NOMO-1 treated with dmso at 0.1 percent for 144 hours (cell line): ENCODE results near the gene MALAT1.
"Not testable (repeated sequence)": the region's sequence is repeated elsewhere in the genome, so short reads cannot be mapped to it uniquely, and the experiment has no call there.

Experiments used
- DNase-seq: peaks from one replicate; lab custom pipeline; 2025; ENCODE audit not compliant: unreplicated experiment; lab: John Stamatoyannopoulos, UW

MALAT1 gene

DNA sequence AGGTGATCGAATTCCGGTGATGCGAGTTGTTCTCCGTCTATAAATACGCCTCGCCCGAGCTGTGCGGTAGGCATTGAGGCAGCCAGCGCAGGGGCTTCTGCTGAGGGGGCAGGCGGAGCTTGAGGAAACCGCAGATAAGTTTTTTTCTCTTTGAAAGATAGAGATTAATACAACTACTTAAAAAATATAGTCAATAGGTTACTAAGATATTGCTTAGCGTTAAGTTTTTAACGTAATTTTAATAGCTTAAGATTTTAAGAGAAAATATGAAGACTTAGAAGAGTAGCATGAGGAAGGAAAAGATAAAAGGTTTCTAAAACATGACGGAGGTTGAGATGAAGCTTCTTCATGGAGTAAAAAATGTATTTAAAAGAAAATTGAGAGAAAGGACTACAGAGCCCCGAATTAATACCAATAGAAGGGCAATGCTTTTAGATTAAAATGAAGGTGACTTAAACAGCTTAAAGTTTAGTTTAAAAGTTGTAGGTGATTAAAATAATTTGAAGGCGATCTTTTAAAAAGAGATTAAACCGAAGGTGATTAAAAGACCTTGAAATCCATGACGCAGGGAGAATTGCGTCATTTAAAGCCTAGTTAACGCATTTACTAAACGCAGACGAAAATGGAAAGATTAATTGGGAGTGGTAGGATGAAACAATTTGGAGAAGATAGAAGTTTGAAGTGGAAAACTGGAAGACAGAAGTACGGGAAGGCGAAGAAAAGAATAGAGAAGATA is at the start of gene MALAT1:
Gene MALAT1, plus strand, starts transcription at position 69 of the 736 bp plus-strand sequence.
- DNase-seq: peak; percentile 87

GRCh38 chr11:65451301-65451700 is 47.5 kb upstream of the MALAT1 start:
- DNase-seq: not testable (repeated sequence)

- DNase-seq: not testable (repeated sequence)
Observed at GRCh38 chr11:65452259-65452658, 46.6 kb upstream of the MALAT1 start.

- no peak for DNase-seq
Observed at GRCh38 chr11:65452806-65453490, 45.9 kb upstream of the MALAT1 start.

- no peak for DNase-seq
Observed at GRCh38 chr11:65454311-65454695, 44.5 kb upstream of the MALAT1 start.

GRCh38 chr11:65454696-65455456 is 44.0 kb upstream of the MALAT1 start:
- peak; percentile 79 for DNase-seq

DNA sequence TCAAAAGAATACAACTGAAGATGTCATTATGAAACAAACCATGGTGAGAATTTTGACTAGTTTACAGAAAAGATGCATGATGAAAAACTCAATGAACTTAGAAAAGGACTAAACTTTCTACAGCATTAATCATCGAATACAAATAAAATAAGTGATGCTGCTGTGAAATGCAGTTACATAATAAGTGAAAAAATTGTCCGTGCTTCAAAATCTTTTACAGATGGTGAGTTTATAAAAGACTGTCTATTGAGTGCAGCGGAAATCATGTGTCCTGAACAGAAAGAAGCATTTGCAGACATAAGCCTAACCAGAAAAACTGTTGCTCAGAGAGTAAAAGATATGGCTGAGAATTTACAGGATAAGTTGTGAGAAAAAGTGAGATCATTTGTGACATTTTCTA is 42.4 kb upstream of the MALAT1 start:
- DNase-seq: no peak

GRCh38 chr11:65459552-65459951 is 39.3 kb upstream of the MALAT1 start:
- DNase-seq: no peak

DNA sequence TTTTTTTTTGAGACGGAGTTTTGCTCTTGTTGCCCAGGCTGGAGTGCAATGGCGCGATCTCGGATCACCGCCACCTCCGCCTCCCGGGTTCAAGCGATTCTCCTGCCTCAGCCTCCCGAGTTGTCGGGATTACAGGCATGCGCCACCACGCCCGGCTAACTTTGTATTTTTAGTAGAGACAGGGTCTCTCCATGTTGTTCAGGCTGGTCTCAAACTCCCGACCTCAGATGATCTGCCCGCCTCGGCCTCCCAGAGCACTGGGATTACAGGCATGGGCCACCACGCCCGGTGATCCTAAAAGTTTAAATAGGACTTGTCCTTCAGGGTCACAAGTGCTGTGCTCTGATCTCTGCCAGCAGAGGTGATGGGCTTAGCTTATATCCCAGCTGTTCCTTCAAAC is 33.4 kb upstream of the MALAT1 start:
- not testable (repeated sequence) for DNase-seq

DNA sequence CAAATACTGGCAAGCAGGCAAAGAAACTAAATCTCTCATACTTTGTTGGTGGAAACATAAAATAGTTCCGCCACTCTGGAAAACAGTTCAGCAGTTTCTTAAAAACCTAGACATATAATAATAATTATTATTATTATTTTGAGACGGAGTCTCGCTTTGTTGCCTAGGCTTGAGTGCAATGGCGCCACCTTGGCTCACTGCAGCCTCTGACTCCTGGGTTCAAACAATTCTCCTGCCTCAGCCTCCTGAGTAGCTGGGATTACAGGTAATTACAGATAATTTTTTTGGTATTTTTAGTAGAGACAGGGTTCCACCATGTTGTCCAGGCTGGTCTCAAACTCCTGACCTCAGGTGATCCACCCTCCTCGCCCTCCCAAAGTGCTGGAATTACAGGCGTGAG is 31.5 kb upstream of the MALAT1 start:
- DNase-seq: not testable (repeated sequence)

- peak; percentile 50 for DNase-seq
Observed at GRCh38 chr11:65468874-65469333, 29.9 kb upstream of the MALAT1 start.

DNA sequence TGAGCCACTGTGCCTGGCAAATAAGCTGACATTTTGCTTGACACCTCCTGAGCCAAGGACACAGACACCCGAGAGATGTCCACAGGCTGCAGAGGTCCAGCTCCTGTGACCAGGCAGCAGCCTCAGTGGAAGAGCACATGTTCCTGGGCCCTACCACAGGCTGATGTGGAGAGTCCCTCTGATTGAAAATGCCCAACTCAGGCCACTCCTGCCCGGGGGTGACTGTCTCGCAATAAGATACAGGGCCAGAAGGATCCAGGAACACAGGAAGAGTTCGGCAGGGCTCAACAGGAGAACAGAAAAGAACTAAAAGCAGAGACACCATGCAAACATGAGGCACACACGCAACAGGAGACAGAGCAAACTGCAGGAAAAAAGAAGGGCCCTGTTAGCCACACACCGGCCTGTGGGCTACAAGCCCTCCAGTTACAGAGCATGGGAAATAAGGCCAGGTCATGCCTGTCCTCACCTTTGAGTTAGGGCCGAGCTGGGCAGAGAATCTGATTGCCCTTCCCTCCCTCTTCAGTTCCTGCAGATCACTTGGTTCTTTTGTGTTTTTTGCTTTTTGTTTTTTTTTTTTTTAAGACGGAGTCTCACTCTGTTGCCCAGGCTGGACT is 28.3 kb upstream of the MALAT1 start:
- DNase-seq: no peak

GRCh38 chr11:65471447-65471891 is 27.4 kb upstream of the MALAT1 start:
- no peak for DNase-seq

DNA sequence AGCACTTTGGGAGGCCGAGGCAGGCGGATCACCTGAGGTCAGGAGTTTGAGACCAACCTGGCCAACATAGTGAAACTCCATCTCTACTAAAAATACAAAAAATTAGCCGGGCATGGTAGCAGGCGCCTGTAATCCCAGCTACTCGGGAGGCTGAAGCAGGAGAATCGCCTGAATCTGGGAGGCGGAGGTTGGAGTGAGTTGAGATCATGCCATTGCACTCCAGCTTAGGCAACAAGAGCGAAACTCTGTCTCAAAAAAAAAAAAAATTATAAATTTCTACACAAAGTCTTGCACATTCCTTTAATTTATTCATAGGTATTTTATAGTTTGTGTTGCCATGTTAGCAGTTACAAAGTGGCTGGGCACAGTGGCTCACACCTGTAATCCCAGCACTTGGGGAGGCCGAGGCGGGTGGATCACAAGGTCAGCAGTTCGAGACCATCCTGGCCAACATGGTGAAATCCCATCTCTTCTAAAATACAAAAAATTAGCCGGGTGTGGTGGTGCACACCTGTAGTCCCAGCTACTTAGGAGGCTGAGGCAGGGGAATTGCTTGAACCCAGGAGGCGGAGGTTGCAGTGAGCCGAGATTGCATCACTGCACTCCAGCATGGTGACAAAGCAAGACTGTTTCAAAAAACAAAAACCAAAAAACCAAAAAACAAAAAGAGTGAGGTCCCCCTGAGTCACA is 26.1 kb upstream of the MALAT1 start:
- DNase-seq: not testable (repeated sequence)

- DNase-seq: no peak
Observed at GRCh38 chr11:65473278-65473860, 25.5 kb upstream of the MALAT1 start.

DNA sequence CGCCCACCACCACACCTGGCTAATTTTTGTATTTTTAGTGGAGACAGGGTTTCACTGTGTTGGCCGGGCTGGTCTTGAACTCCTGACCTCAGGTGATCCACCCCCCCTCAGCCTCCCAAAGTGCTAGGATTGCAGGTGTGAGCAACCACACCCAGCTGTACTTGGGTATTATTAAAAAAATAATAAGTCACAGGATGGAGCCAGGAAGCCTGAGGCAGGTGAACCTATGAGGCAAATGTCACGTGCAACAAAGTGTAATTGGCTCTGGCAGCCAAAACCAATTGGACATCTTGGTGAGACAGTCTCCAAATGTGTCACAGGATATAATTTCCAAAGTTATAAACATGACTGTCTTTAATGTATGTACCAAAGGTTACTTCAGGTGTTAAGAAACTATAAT is 24.0 kb upstream of the MALAT1 start:
- DNase-seq: no peak

DNA sequence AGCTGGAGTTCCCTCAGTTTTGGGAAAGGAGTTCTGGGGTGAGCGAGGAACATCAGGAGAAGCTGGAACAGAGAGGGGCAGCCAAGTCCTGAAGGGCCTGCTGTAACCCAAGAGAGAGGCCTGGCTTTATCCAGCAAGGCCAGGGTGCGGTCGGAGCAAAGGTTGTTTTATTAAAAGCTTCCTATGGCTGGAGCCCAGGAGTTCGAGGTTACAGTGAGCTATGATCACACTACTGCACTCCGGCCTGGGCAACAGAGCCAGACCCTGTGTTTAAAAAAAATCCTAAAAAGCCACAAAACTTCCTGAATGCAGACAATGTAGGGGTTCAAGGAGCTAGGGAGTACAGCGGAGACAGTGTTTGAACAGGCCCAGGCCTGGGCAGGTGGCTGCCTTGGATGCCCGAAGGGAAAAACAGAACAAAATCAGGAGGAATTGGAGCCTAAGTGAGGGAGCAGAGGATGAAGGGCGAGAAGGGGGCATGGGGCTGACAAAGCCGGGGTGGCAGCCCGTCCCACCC is 22.2 kb upstream of the MALAT1 start:
- DNase-seq: no peak

- DNase-seq: peak; percentile 89
Observed at GRCh38 chr11:65477149-65477965, 21.5 kb upstream of the MALAT1 start.
